OCI-LY1 (cell line): Measurements from ENCODE around the gene CERS6.

Experiments used
- H2AFZ ChIP-seq: fragments of 200-600 bp; sonication (generic), shearing (Covaris generic); 2 replicates; pipeline ENCODE4 v1.6.0; 2014; ENCODE audit warnings: antibody characterized with exemption, mild to moderate bottlenecking, low read length
- H3F3A ChIP-seq: fragments of 200-600 bp; sonication (generic), shearing (Covaris generic); 2 replicates; pipeline ENCODE4 v1.6.0; 2014; ENCODE audit warnings: mild to moderate bottlenecking, antibody characterized with exemption, low read length, moderate library complexity; ENCODE audit not compliant: insufficient read depth
- H3K27ac ChIP-seq: fragments of 200-600 bp; sonication (generic); 2 replicates; pipeline ENCODE4 v1.5.1; 2014; ENCODE audit warnings: low read length, mixed run types, mild to moderate bottlenecking, low read depth; ENCODE audit not compliant: poor library complexity, severe bottlenecking
- H3K27me3 ChIP-seq: fragments of 200-600 bp; sonication (generic); 2 replicates; pipeline ENCODE4 v1.6.0; 2014; ENCODE audit warnings: antibody characterized with exemption, mild to moderate bottlenecking, low read length, moderate library complexity; ENCODE audit not compliant: insufficient read depth
- H3K36me3 ChIP-seq: fragments of 200-600 bp; sonication (generic); 2 replicates; pipeline ENCODE4 v1.6.1; 2014; ENCODE audit warnings: mild to moderate bottlenecking, antibody characterized with exemption, low read length, moderate library complexity, mixed read lengths; ENCODE audit not compliant: insufficient read depth
- H3K4me1 ChIP-seq: fragments of 200-600 bp; sonication (generic); 2 replicates; pipeline ENCODE4 v1.5.1; 2014; ENCODE audit warnings: mild to moderate bottlenecking, low read length, moderate library complexity; ENCODE audit not compliant: insufficient read depth, severe bottlenecking
- H3K4me2 ChIP-seq: fragments of 200-600 bp; sonication (generic), shearing (Covaris generic); 2 replicates; pipeline ENCODE4 v1.6.1; 2014; ENCODE audit warnings: low read length
- H3K4me3 ChIP-seq: fragments of 200-600 bp; sonication (generic); 2 replicates; pipeline ENCODE4 v1.5.1; 2014; ENCODE audit warnings: low read length, low read depth, mild to moderate bottlenecking, mixed read lengths; ENCODE audit not compliant: poor library complexity, severe bottlenecking
- H3K79me2 ChIP-seq: fragments of 200-600 bp; shearing (Covaris generic); 2 replicates; pipeline ENCODE4 v1.6.1; 2016; ENCODE audit warnings: mixed run types, low read length, mixed read lengths; ENCODE audit not compliant: insufficient read depth
- H3K9ac ChIP-seq: fragments of 200-600 bp; sonication (generic), shearing (Covaris generic); 2 replicates; pipeline ENCODE4 v1.6.1; 2014; ENCODE audit warnings: mild to moderate bottlenecking, low read length, mixed read lengths
- H3K9me2 ChIP-seq: fragments of 200-600 bp; sonication (generic), shearing (Covaris generic); 2 replicates; pipeline ENCODE4 v1.6.1; 2014; ENCODE audit warnings: low read depth, mild to moderate bottlenecking, low read length, mixed read lengths
- H3K9me3 ChIP-seq: fragments of 200-600 bp; shearing (Covaris generic); 2 replicates; pipeline ENCODE4 v1.6.1; 2014; ENCODE audit warnings: low read length, mixed read lengths
- H4K20me1 ChIP-seq: fragments of 200-600 bp; sonication (generic), shearing (Covaris generic); 2 replicates; pipeline ENCODE4 v1.6.0; 2016; ENCODE audit warnings: mild to moderate bottlenecking, low read length; ENCODE audit not compliant: insufficient read depth
- CTCF ChIP-seq: fragments of 200-600 bp; sonication (generic), shearing (Covaris generic); IDR thresholded peaks from 2 replicates; pipeline ENCODE4 v1.5.1; 2017; ENCODE audit warnings: mild to moderate bottlenecking, antibody characterized with exemption, low read length, moderate library complexity, mixed read lengths
- EZH2 ChIP-seq: fragments of 200-600 bp; sonication (generic), shearing (Covaris generic); IDR thresholded peaks from 2 replicates; pipeline ENCODE4 v1.8.0; 2017; ENCODE audit warnings: borderline replicate concordance, mixed run types, mild to moderate bottlenecking, antibody characterized with exemption, low read length, moderate library complexity, mixed read lengths

CERS6 gene

GRCh38 chr2:168568476-168569267 lies 112.6 kb downstream of the CERS6 start:
- H3K79me2 ChIP-seq: no peaks in the 10 kb centered on the region
- H3K9ac ChIP-seq: no peak overlapping the region
- H3K4me1 ChIP-seq: no peaks in the 10 kb centered on the region
- no peak overlapping the region for H3K27ac ChIP-seq
- H3K27me3 ChIP-seq: no peaks in the 10 kb centered on the region
- no peaks in the 10 kb centered on the region for H4K20me1 ChIP-seq
- no peaks in the 10 kb centered on the region for H3K9me2 ChIP-seq
- H3K9me3 ChIP-seq: no peaks in the 10 kb centered on the region
- no peaks in the 10 kb centered on the region for H3K36me3 ChIP-seq
- H3F3A ChIP-seq: no peaks in the 10 kb centered on the region
- H3K4me3 ChIP-seq: no peak overlapping the region
- no peak overlapping the region for H3K4me2 ChIP-seq
- no peak for TF ChIP-seq CTCF
- TF ChIP-seq EZH2: no peak
- H2AFZ ChIP-seq: no peak overlapping the region

- no peaks in the 10 kb centered on the region for H3K79me2 ChIP-seq
- no peaks in the 10 kb centered on the region for H4K20me1 ChIP-seq
- no peak overlapping the region for H3K4me2 ChIP-seq
- no peaks in the 10 kb centered on the region for H3K36me3 ChIP-seq
- no peak overlapping the region for H3K27ac ChIP-seq
- H3K9me2 ChIP-seq: no peaks in the 10 kb centered on the region
- TF ChIP-seq CTCF: no peak
- TF ChIP-seq EZH2: no peak
- no peak overlapping the region for H3K4me3 ChIP-seq
- no peak overlapping the region for H3K9ac ChIP-seq
- H3F3A ChIP-seq: no peaks in the 10 kb centered on the region
- H3K4me1 ChIP-seq: no peaks in the 10 kb centered on the region
- H2AFZ ChIP-seq: no peak overlapping the region
- no peaks in the 10 kb centered on the region for H3K9me3 ChIP-seq
- H3K27me3 ChIP-seq: no peaks in the 10 kb centered on the region
Observed at GRCh38 chr2:168571061-168571460, 115.0 kb downstream of the CERS6 start.

GRCh38 chr2:168573128-168573903 lies 117.2 kb downstream of the CERS6 start:
- no peaks in the 10 kb centered on the region for H3K79me2 ChIP-seq
- no peaks in the 10 kb centered on the region for H3K9me3 ChIP-seq
- H2AFZ ChIP-seq: no peak overlapping the region
- no peaks in the 10 kb centered on the region for H3K4me1 ChIP-seq
- no peaks in the 10 kb centered on the region for H4K20me1 ChIP-seq
- H3K9me2 ChIP-seq: no peaks in the 10 kb centered on the region
- H3K27me3 ChIP-seq: no peaks in the 10 kb centered on the region
- H3K4me2 ChIP-seq: no peak overlapping the region
- no peaks in the 10 kb centered on the region for H3K36me3 ChIP-seq
- H3K4me3 ChIP-seq: no peak overlapping the region
- no peak overlapping the region for H3K27ac ChIP-seq
- H3K9ac ChIP-seq: no peak overlapping the region
- no peaks in the 10 kb centered on the region for H3F3A ChIP-seq
- TF ChIP-seq CTCF (no peak), EZH2 (no peak)
